ENCODE data around the gene AHCYL1.

The AHCYL1 gene

GRCh38 chr1:110047463-110047862 lies 62.9 kb downstream of the AHCYL1 start:
- Histone ChIP-seq H3K4me3 (no peak overlapping the region), H3K9me3 (replicated peaks in 1 of 11) (no peaks in the 10 kb centered on the region), H3K36me3 (peaks cover 100% of the 10 kb centered on the region in 11 experiments), H3K4me1 (peaks cover 0 to 18% (median 8%) of the 10 kb centered on the region in 10 experiments; a peak in 14 of 20 replicates), H3K27me3 (no peaks in the 10 kb centered on the region), H3K4me2 (no peak overlapping the region), H4K20me1 (peaks cover 0 to 69% (median 26%) of the 10 kb centered on the region in 11 experiments; a peak in 16 of 22 replicates), H3K27ac (no peak overlapping the region), H3K9ac (no peak overlapping the region)
- TF ChIP-seq Cebpa-rat (IDR thresholded peaks at IDR 0.05) = no peak

- Histone ChIP-seq H3K27ac (no peak overlapping the region), H3K27me3 (no peaks in the 10 kb centered on the region), H4K20me1 (peaks cover 0 to 69% (median 25%) of the 10 kb centered on the region in 11 experiments; a peak in 15 of 22 replicates), H3K9me3 (replicated peaks in 1 of 11) (no peaks in the 10 kb centered on the region), H3K4me2 (no peak overlapping the region), H3K9ac (no peak overlapping the region; a peak in 1 of 22 replicates), H3K4me1 (peaks cover 0 to 11% (median under 1%) of the 10 kb centered on the region in 10 experiments; a peak in 9 of 20 replicates), H3K36me3 (peaks cover 100% of the 10 kb centered on the region in 11 experiments), H3K4me3 (no peak overlapping the region)
- TF ChIP-seq Cebpa-rat (IDR thresholded peaks at IDR 0.05) = no peak
These were observed 63.7 kb downstream of the AHCYL1 start for GRCh38 chr1:110048240-110048639.

GRCh38 chr1:110048923-110049601 lies 64.5 kb downstream of the AHCYL1 start:
- Histone ChIP-seq H3K4me2 (no peak overlapping the region), H3K9me3 (replicated peaks in 1 of 11) (no peaks in the 10 kb centered on the region), H3K4me1 (peaks cover 0 to 7% (median 0%) of the 10 kb centered on the region in 10 experiments; a peak in 2 of 20 replicates), H3K27me3 (no peaks in the 10 kb centered on the region), H3K27ac (no peak overlapping the region), H3K4me3 (no peak overlapping the region), H3K36me3 (peaks cover 100% of the 10 kb centered on the region in 11 experiments), H3K9ac (no peak overlapping the region), H4K20me1 (peaks cover 3 to 70% (median 29%) of the 10 kb centered on the region in 11 experiments; a peak in 15 of 22 replicates)
- TF ChIP-seq Cebpa-rat (IDR thresholded peaks at IDR 0.05) = no peak

GRCh38 chr1:110049801-110050601 lies 65.4 kb downstream of the AHCYL1 start:
- H3K4me2 ChIP-seq = no peak overlapping the region
- H3K9ac ChIP-seq = peak overlapping the region in 1 of 11 experiments; percentile 15; a peak in 1 of 22 replicates
- H4K20me1 ChIP-seq = peaks cover 4 to 79% (median 33%) of the 10 kb centered on the region in 11 experiments; a peak in 15 of 22 replicates
- no peak for TF ChIP-seq Cebpa-rat (IDR thresholded peaks at IDR 0.05)
- H3K4me1 ChIP-seq = peaks cover 0 to 7% (median 0%) of the 10 kb centered on the region in 10 experiments; a peak in 2 of 20 replicates
- H3K36me3 ChIP-seq = peaks cover 100% of the 10 kb centered on the region in 11 experiments
- H3K27ac ChIP-seq = no peak overlapping the region
- H3K27me3 ChIP-seq = no peaks in the 10 kb centered on the region
- no peak overlapping the region for H3K4me3 ChIP-seq
- no peaks in the 10 kb centered on the region for H3K9me3 ChIP-seq (replicated peaks in 1 of 11)

GRCh38 chr1:110050602-110051261 lies 66.2 kb downstream of the AHCYL1 start:
- TF ChIP-seq Cebpa-rat (IDR thresholded peaks at IDR 0.05) = no peak
- H3K4me3 ChIP-seq = no peak overlapping the region
- peaks cover 4 to 84% (median 37%) of the 10 kb centered on the region in 11 experiments; a peak in 15 of 22 replicates for H4K20me1 ChIP-seq
- H3K4me2 ChIP-seq = no peak overlapping the region
- H3K36me3 ChIP-seq = peaks cover 100% of the 10 kb centered on the region in 11 experiments
- no peaks in the 10 kb centered on the region for H3K27me3 ChIP-seq
- H3K9me3 ChIP-seq (replicated peaks in 1 of 11) = no peaks in the 10 kb centered on the region
- H3K27ac ChIP-seq = no peak overlapping the region
- H3K9ac ChIP-seq = peak overlapping the region in 1 of 11 experiments; percentile 15; a peak in 2 of 22 replicates
- peaks cover 0 to 7% (median 0%) of the 10 kb centered on the region in 10 experiments; a peak in 2 of 20 replicates for H3K4me1 ChIP-seq

GRCh38 chr1:110051262-110051648 lies 66.7 kb downstream of the AHCYL1 start:
- H4K20me1 ChIP-seq = peaks cover 4 to 84% (median 40%) of the 10 kb centered on the region in 11 experiments; a peak in 15 of 22 replicates

GRCh38 chr1:110053552-110054428 lies 69.2 kb downstream of the AHCYL1 start:
- H4K20me1 ChIP-seq = peaks cover 15 to 91% (median 54%) of the 10 kb centered on the region in 11 experiments; a peak in 16 of 22 replicates
- no peaks in the 10 kb centered on the region for H3K9me3 ChIP-seq (replicated peaks in 1 of 11)
- H3K27ac ChIP-seq = no peak overlapping the region
- no peak overlapping the region for H3K4me3 ChIP-seq
- no peaks in the 10 kb centered on the region for H3K27me3 ChIP-seq
- peaks cover 8 to 22% (median 15%) of the 10 kb centered on the region in 10 experiments for H3K4me1 ChIP-seq
- H3K36me3 ChIP-seq = peaks cover 91 to 100% (median 98%) of the 10 kb centered on the region in 11 experiments
- H3K9ac ChIP-seq = no peak overlapping the region
- no peak for TF ChIP-seq Cebpa-rat (IDR thresholded peaks at IDR 0.05)
- H3K4me2 ChIP-seq = no peak overlapping the region

More at GRCh38 chr1:110051262-110051648, 66.7 kb downstream of the AHCYL1 start:
- H3K9ac ChIP-seq = 0 out of 22 replicates have a peak overlapping the region, but pooled peaks of 1 of the 11 experiments have one; percentile 15
- peaks cover 100% of the 10 kb centered on the region in 11 experiments for H3K36me3 ChIP-seq
- no peak overlapping the region for H3K4me2 ChIP-seq
- peaks cover 0 to 7% (median 0%) of the 10 kb centered on the region in 10 experiments; a peak in 2 of 20 replicates for H3K4me1 ChIP-seq
- no peak overlapping the region for H3K27ac ChIP-seq
- H3K4me3 ChIP-seq = no peak overlapping the region
- no peaks in the 10 kb centered on the region for H3K27me3 ChIP-seq
- no peaks in the 10 kb centered on the region for H3K9me3 ChIP-seq (replicated peaks in 1 of 11)
- TF ChIP-seq Cebpa-rat (IDR thresholded peaks at IDR 0.05) = no peak

All from BLaER1 treated with 17β-estradiol and CSF1 and Interleukin-3, amounts not matched to agents 10 nM and 100 nM (cell line).